ENCODE data around the gene CLEC4A.
"Not testable (repeated sequence)": the region's sequence is repeated elsewhere in the genome, so short reads cannot be mapped to it uniquely, and the experiment has no call there.

CLEC4A gene

GRCh38 chr12:8134398-8134930 lies 11.0 kb downstream of the CLEC4A start:
- not testable (repeated sequence) for DNase-seq

DNA sequence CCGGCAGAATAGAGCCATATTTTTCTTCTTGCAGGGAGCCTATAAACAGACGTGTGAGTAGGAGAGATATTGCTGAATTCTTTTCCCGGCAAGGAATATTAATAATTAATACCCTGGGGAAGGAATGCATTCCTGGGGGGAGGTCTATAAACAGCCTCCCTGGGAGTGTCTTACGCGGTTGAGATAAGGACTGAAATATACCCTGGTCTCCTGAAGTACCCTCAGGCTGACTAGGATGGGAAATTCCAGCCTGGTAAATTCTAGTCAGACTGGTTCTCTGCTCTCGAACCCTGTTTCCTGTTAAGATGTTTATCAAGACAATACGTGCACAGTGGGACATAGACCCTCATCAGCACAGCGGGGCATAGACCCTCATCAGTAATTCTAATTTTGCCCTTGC lies 18.2 kb downstream of the CLEC4A start:
- DNase-seq, result not testable (repeated sequence)

DNA sequence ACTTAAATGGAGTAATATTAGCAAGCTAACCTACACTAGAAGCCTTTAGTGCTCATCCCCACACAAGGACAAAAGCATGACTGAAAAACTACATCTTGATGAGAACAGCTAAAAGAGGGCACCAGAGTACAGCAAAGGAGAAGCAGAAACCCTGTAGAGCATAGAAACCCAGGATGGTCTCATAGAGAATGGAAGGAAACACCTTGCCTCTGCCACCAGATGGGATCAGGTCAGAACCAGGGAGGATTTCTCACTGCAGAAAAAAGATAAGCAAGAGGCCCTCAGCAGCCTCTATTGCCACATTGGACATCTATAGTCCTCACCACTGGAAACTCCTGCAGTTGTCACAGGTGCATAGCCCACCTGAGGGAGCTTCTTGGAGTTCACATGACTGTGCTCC lies 19.8 kb downstream of the CLEC4A start:
- DNase-seq, result no peak

GRCh38 chr12:8145754-8146441 lies 22.5 kb downstream of the CLEC4A start:
- no peak for DNase-seq

- DNase-seq, result no peak
Measured at GRCh38 chr12:8146442-8146771, 23.0 kb downstream of the CLEC4A start.

DNA sequence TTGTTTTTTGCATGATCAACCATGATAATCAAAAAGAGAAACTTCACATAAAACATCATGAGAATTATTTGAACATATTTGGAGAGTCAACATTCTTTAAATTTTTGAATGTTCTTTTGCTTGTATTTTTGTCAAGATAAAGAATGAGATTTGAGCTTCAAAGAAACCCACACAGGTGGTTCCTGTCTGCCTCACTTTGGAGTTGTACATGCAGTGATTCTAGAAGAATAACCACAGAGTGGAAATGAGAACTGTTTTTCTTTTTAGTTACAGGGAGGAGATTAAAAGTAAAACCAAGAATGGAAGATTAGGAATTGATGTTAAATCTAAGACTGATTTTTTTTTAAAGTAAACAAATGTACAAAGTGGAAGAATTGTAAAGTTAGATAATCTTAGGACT lies 31.1 kb downstream of the CLEC4A start:
- no peak for DNase-seq

DNA sequence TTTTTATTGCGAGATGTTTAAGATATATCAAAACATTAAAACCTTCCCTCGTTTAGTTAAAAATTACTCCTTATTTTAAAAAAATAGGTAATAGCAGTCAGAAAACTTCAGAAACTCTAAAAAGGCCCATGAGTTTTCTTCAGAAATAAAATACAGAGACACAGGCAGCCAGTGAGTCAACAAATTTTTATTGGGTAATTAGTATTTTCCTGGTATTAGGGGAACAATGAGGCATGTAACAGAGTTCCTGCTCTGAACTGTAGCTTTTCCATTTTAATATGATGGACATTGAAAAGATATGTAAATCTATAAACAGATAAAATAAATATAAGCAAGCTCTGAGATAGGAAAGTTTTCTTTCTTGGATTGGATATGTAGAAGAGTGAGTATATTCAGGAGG lies 33.0 kb downstream of the CLEC4A start:
- no peak for DNase-seq

DNA sequence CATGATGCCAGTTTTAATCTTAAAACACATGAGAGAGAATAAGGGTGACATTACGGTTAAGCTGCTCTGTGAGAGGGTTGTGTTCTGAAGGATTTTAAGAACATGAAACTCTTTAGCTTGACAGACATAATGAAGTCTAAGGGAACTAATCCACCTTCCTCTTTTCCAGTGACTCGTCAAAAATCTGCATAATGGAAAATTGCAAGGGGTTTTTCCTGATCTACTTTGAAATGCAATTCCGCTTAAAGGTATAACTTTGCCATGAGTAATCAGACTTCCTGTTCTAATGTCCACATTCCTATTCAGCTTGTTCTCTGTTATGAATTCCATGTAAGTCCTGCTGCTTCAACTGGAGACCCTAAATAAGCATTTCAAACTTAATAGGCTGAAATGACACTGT lies 33.4 kb downstream of the CLEC4A start, which contains the start of gene ZNF705A:
ZNF705A (plus strand) TSS at position 171 of the 400 bp plus-strand sequence. CDS start 15,611 bp downstream, outside the sequence.
- peak; percentile 19 for DNase-seq

- DNase-seq, result no peak
Measured at GRCh38 chr12:8157484-8158198, 34.2 kb downstream of the CLEC4A start.

DNA sequence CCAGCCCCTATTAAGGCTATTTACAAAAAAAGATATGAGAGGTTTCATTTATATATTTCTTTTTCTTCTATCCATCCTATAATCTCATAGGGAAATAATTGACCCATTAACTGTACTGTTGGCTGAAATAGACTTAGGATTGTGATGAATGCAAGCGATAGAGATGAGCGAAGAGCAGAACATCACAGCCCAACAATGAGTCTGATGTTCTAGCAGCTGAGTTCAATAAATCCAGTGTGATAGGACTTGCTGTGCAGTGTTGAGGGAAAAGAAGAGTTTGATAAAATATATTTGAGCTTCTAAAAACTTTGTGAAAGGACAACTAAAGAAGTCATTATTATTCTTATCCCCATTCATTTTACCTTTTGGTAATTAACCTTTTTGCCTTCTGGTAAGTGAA lies 49.5 kb downstream of the CLEC4A start:
- DNase-seq, result not testable (repeated sequence)

GRCh38 chr12:8179989-8180585 lies 56.7 kb downstream of the CLEC4A start:
- peak; percentile 81 for DNase-seq

DNA sequence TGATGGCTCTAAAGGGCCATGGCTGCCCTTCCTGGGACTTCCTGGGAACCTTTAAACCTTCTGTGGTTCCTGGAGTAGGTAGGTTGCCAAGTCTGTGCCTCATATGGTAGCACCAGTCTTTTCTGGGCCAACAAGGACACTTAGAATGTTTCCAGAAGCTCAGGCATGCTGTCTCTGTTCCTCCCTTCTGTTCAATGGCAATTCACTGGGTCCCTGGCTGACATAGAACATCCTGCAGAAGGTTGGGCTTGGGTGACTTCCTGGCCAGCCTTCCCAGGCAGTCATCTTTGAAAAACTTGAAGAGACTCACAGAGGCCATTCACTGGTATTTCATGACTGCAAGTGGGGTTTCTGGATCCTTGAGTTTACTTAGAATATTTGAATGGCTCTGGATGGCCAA lies 57.9 kb downstream of the CLEC4A start:
- not testable (repeated sequence) for DNase-seq

DNA sequence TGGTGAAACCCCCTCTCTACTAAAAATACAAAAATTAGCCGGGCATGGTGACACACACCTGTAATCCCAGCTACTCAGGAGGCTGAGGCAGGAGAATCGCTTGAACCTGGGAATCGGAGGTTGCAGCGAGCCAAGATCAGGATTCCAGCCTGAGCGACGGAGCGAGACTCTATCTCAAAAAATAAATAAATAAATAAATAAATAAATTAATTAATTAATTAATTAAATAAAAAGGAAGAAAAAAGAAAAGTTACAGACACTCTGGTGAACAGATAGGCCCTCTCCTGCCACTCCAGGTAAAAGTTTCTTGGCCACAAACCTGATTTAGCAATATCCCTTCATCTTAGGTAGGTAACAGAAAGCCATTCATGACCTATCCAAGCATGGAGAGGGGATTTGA lies 59.5 kb downstream of the CLEC4A start:
- DNase-seq, result not testable (repeated sequence)

GRCh38 chr12:8183346-8183745 lies 59.9 kb downstream of the CLEC4A start:
- DNase-seq, result not testable (repeated sequence)

DNA sequence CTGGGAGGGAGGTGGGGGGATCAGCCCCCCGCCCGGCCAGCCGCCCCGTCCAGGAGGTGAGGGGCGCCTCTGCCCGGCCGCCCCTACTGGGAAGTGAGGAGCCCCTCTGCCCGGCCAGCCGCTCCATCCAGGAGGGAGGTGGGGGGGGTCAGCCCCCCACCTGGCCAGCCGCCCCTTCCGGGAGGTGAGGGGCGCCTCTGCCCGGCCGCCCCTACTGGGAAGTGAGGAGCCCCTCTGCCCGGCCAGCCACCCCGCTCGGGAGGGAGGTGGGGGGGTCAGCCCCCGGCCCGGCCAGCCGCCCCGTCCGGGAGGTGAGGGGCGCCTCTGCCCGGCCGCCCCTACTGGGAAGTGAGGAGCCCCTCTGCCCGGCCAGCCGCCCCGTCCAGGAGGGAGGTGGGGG lies 60.8 kb downstream of the CLEC4A start:
- not testable (repeated sequence) for DNase-seq

- not testable (repeated sequence) for DNase-seq
Measured at GRCh38 chr12:8188088-8188487, 64.7 kb downstream of the CLEC4A start.

All from CD4-positive, alpha-beta T cell treated with Interleukin-4 for 4 hours (primary cell).